Adrenal gland (tissue), 5 donors: ENCODE results near the gene RUBCNL.

Experiments
- POLR2A ChIP-seq, 2 donors: fragments of 450-650 bp; IDR thresholded peaks; one replicate each; pipeline ENCODE4 v1.6.1; 2017; ENCODE audit warnings: antibody characterized with exemption in 2 of 2, mild to moderate bottlenecking in 2 of 2, moderate library complexity in 1 of 2
- TF ChIP-seq, protein P1 (sequence below), 6 experiments: fragments of 450-650 bp in 4 of 6; fragments of 200-600 bp in 2 of 6; sonication (generic) in 1 of 6; IDR thresholded peaks; 1 replicate in 5 of 6; 2 replicates in 1 of 6; pipeline versions ENCODE4 v1.5.1 to v1.8.0; 2016 to 2021; ENCODE audit warnings: antibody characterized with exemption in 6 of 6, mild to moderate bottlenecking in 2 of 6, moderate library complexity in 1 of 6
- donor health status: DM: no; HTN: no; CAD: no.

GRCh38 chr13:46392967-46393366, 5.9 kb upstream of the RUBCNL start:
- TF ChIP-seq, protein P1, sequence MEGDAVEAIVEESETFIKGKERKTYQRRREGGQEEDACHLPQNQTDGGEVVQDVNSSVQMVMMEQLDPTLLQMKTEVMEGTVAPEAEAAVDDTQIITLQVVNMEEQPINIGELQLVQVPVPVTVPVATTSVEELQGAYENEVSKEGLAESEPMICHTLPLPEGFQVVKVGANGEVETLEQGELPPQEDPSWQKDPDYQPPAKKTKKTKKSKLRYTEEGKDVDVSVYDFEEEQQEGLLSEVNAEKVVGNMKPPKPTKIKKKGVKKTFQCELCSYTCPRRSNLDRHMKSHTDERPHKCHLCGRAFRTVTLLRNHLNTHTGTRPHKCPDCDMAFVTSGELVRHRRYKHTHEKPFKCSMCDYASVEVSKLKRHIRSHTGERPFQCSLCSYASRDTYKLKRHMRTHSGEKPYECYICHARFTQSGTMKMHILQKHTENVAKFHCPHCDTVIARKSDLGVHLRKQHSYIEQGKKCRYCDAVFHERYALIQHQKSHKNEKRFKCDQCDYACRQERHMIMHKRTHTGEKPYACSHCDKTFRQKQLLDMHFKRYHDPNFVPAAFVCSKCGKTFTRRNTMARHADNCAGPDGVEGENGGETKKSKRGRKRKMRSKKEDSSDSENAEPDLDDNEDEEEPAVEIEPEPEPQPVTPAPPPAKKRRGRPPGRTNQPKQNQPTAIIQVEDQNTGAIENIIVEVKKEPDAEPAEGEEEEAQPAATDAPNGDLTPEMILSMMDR (IDR thresholded peaks at IDR 0.05), result no peak
- no peak for TF ChIP-seq POLR2A (IDR thresholded peaks at IDR 0.05)
